Measurements from ENCODE around the gene RPLP1. TPM values are rescaled to one million over a fixed set of nuclear protein-coding genes. Genes with fewer than 3 reads are reported as not detected.

RPLP1 gene
- total RNA-seq: 100 to 1,000 TPM; 245 to 513 TPM
- 1,127 TPM for polyA plus RNA-seq (ENCODE audit: insufficient read depth, low read depth, low replicate concordance)
- long read RNA-seq, donor 1, transcript RPLP1-204 (3 exons, 940 nt): minor isoform, 21 of 3,058 reads
- long read RNA-seq, donor 1, transcript RPLP1-202 (3 exons, 445 nt): minor isoform, 67 of 3,058 reads
- long read RNA-seq, donor 1, transcript RPLP1-201 (4 exons, 1,197 nt): major isoform, 2,551 of 3,058 reads
- long read RNA-seq, donor 1, partial matches to known transcripts: 281 of 3,058 reads
- long read RNA-seq, donor 1, other reads (novel, unspliced or antisense): 138 of 3,058 reads
- long read RNA-seq, donor 2, transcript RPLP1-204 (3 exons, 940 nt): minor isoform, 34 of 1,916 reads
- long read RNA-seq, donor 2, transcript RPLP1-201 (4 exons, 1,197 nt): major isoform, 1,589 of 1,916 reads
- long read RNA-seq, donor 2, transcript RPLP1-202 (3 exons, 445 nt): minor isoform, 40 of 1,916 reads
- long read RNA-seq, donor 2, partial matches to known transcripts: 186 of 1,916 reads
- long read RNA-seq, donor 2, other reads (novel, unspliced or antisense): 67 of 1,916 reads

GRCh38 chr15:69452692-69453521, at the start of gene RPLP1:
RPLP1 (plus strand) TSS chr15:69452818; CDS start chr15:69452949, 131 bp downstream.
- WGBS, 2 donors: 0 to 1% methylated on average over 23 to 77 of the region's 77 CpGs
- Histone ChIP-seq H3K4me3 (peak within 1 kb of the TSS; percentile 92 to 94), H3K27ac (peak within 1 kb of the TSS; percentile 83 to 91), H3K27me3 (no peaks in the 10 kb centered on the region), H3K36me3 (ENCODE audit: low read depth, missing control alignments) (no peaks in the 10 kb centered on the region), H3K9me3 (no peaks in the 10 kb centered on the region), H3K4me1 (peaks cover 29% of the 10 kb centered on the region)
- peak; percentile 99 for DNase-seq
- no peak for TF ChIP-seq CTCF (IDR thresholded peaks at IDR 0.05)
- peak; percentile 51 for TF ChIP-seq POLR2A (IDR thresholded peaks at IDR 0.05)
- intact Hi-C loops (cut with DNase I; ENCODE audit: low total_unique reads): no loop called here

GRCh38 chr15:69403594-69403993, 49.0 kb upstream of the RPLP1 start:
- DNase-seq: no peak
- intact Hi-C loops (cut with DNase I; ENCODE audit: low total_unique reads): no loop called here
- H3K36me3 ChIP-seq (ENCODE audit: low read depth, missing control alignments): no peaks in the 10 kb centered on the region
- WGBS, 2 donors: 80 to 93% methylated on average over 4 of the region's 4 CpGs
- no peak overlapping the region for H3K27ac ChIP-seq
- no peak overlapping the region for H3K4me3 ChIP-seq
- H3K27me3 ChIP-seq: no peaks in the 10 kb centered on the region
- TF ChIP-seq POLR2A (IDR thresholded peaks at IDR 0.05): no peak
- TF ChIP-seq CTCF (IDR thresholded peaks at IDR 0.05): no peak
- no peaks in the 10 kb centered on the region for H3K9me3 ChIP-seq
- no peaks in the 10 kb centered on the region for H3K4me1 ChIP-seq

GRCh38 chr15:69405110-69405509, 47.5 kb upstream of the RPLP1 start:
- Histone ChIP-seq H3K4me3 (no peak overlapping the region), H3K36me3 (ENCODE audit: low read depth, missing control alignments) (no peaks in the 10 kb centered on the region), H3K27ac (no peak overlapping the region), H3K27me3 (no peaks in the 10 kb centered on the region), H3K4me1 (no peaks in the 10 kb centered on the region), H3K9me3 (no peaks in the 10 kb centered on the region)
- intact Hi-C loops (cut with DNase I; ENCODE audit: low total_unique reads): no loop called here
- no peak for DNase-seq
- TF ChIP-seq POLR2A (IDR thresholded peaks at IDR 0.05) (no peak), CTCF (IDR thresholded peaks at IDR 0.05) (no peak)
- WGBS, 2 donors: 51 to 56% methylated on average over 3 of the region's 3 CpGs

- H3K27ac ChIP-seq: no peak overlapping the region
- H3K4me1 ChIP-seq: no peaks in the 10 kb centered on the region
- H3K9me3 ChIP-seq: no peaks in the 10 kb centered on the region
- TF ChIP-seq CTCF (IDR thresholded peaks at IDR 0.05) (no peak), POLR2A (IDR thresholded peaks at IDR 0.05) (no peak)
- no peaks in the 10 kb centered on the region for H3K27me3 ChIP-seq
- no peak overlapping the region for H3K4me3 ChIP-seq
- intact Hi-C loops (cut with DNase I; ENCODE audit: low total_unique reads): no loop called here
- no peaks in the 10 kb centered on the region for H3K36me3 ChIP-seq (ENCODE audit: low read depth, missing control alignments)
- WGBS, 2 donors: 94 to 96% methylated on average over 3 of the region's 3 CpGs
- DNase-seq: no peak
Measured at GRCh38 chr15:69407719-69408400, 44.8 kb upstream of the RPLP1 start.

All from testis (tissue), 5 donors.